ENCODE data around the gene SMAD3. TPM values are rescaled to one million over a fixed set of nuclear protein-coding genes. Genes with fewer than 3 reads are reported as not detected.

The SMAD3 gene
- polyA plus RNA-seq, 1 experiment = 59.4 TPM

GRCh38 chr15:67208396-67208795 lies 143.0 kb downstream of the SMAD3 start:
- no peaks in the 10 kb centered on the region; the same call in none of the 2 replicates for H3K36me3 ChIP-seq (ENCODE audit: control insufficient read depth, insufficient read depth, low read length)
- no peak overlapping the region for H3K4me3 ChIP-seq (ENCODE audit: low read depth, low read length)
- no peak for TF ChIP-seq CTCF (IDR thresholded peaks at IDR 0.05; ENCODE audit: insufficient read depth, low read depth, low read length)
- POLR2A ChIA-PET = no interaction called here
- DNase-seq (ENCODE audit: low read depth) = no peak
- CTCF ChIA-PET = interaction anchor here (0.6 to 1.4 kb wide), 4 partner anchors 9 to 17 kb away, joined by 3 to 9 read pairs (median 3); no protein-coding TSS in a partner anchor
- no peaks in the 10 kb centered on the region for H3K27me3 ChIP-seq (ENCODE audit: control insufficient read depth, insufficient read depth, low read length)

- ChIA-PET POLR2A (no interaction called here), CTCF (interaction anchor here (1.1 kb wide), 1 partner anchor 8 kb away, joined by 3 read pairs; no protein-coding TSS in a partner anchor)
- H3K36me3 ChIP-seq (ENCODE audit: control insufficient read depth, insufficient read depth, low read length) = no peaks in the 10 kb centered on the region; the same call in 1 of the 2 replicates
- no peak overlapping the region for H3K4me3 ChIP-seq (ENCODE audit: low read depth, low read length)
- DNase-seq (ENCODE audit: low read depth) = no peak
- no peak for TF ChIP-seq CTCF (IDR thresholded peaks at IDR 0.05; ENCODE audit: insufficient read depth, low read depth, low read length)
- H3K27me3 ChIP-seq (ENCODE audit: control insufficient read depth, insufficient read depth, low read length) = no peaks in the 10 kb centered on the region
Observed at GRCh38 chr15:67210555-67211168, 145.3 kb downstream of the SMAD3 start.

GRCh38 chr15:67212684-67213367 lies 147.4 kb downstream of the SMAD3 start:
- CTCF ChIA-PET = no interaction called here
- Histone ChIP-seq H3K36me3 (ENCODE audit: control insufficient read depth, insufficient read depth, low read length) (no peaks in the 10 kb centered on the region), H3K27me3 (ENCODE audit: control insufficient read depth, insufficient read depth, low read length) (no peaks in the 10 kb centered on the region), H3K4me3 (ENCODE audit: low read depth, low read length) (no peak overlapping the region)
- POLR2A ChIA-PET = no interaction called here
- no peak for TF ChIP-seq CTCF (IDR thresholded peaks at IDR 0.05; ENCODE audit: insufficient read depth, low read depth, low read length)
- no peak for DNase-seq (ENCODE audit: low read depth)

GRCh38 chr15:67215102-67215501 lies 149.7 kb downstream of the SMAD3 start:
- DNase-seq (ENCODE audit: low read depth) = no peak
- no peak for TF ChIP-seq CTCF (IDR thresholded peaks at IDR 0.05; ENCODE audit: insufficient read depth, low read depth, low read length)
- CTCF ChIA-PET = no interaction called here
- Histone ChIP-seq H3K27me3 (ENCODE audit: control insufficient read depth, insufficient read depth, low read length) (no peaks in the 10 kb centered on the region), H3K36me3 (ENCODE audit: control insufficient read depth, insufficient read depth, low read length) (no peaks in the 10 kb centered on the region), H3K4me3 (ENCODE audit: low read depth, low read length) (no peak overlapping the region)
- POLR2A ChIA-PET = no interaction called here

GRCh38 chr15:67216859-67217258 lies 151.5 kb downstream of the SMAD3 start:
- CTCF ChIA-PET = no interaction called here

More at GRCh38 chr15:67216859-67217258, 151.5 kb downstream of the SMAD3 start:
- POLR2A ChIA-PET = no interaction called here
- no peak for DNase-seq (ENCODE audit: low read depth)
- H3K27me3 ChIP-seq (ENCODE audit: control insufficient read depth, insufficient read depth, low read length) = no peaks in the 10 kb centered on the region
- H3K36me3 ChIP-seq (ENCODE audit: control insufficient read depth, insufficient read depth, low read length) = no peaks in the 10 kb centered on the region
- no peak overlapping the region for H3K4me3 ChIP-seq (ENCODE audit: low read depth, low read length)
- no peak for TF ChIP-seq CTCF (IDR thresholded peaks at IDR 0.05; ENCODE audit: insufficient read depth, low read depth, low read length)

Data from BJ (cell line).